IPS-18a (cell line): ENCODE measurements around the gene SPATA31E1.

Experiments
- H3K27ac ChIP-seq: one replicate; pipeline ENCODE4 v1.5.1; 2013; ENCODE audit warnings: low read length
- H3K27me3 ChIP-seq: one replicate; pipeline ENCODE4 v1.6.1; 2013; ENCODE audit warnings: mild to moderate bottlenecking, low read length; ENCODE audit not compliant: control insufficient read depth, insufficient read depth
- H3K36me3 ChIP-seq: one replicate; pipeline ENCODE4 v1.6.1; 2013; ENCODE audit warnings: low read depth, low read length; ENCODE audit not compliant: control insufficient read depth
- H3K4me1 ChIP-seq: one replicate; pipeline ENCODE4 v1.6.1; 2013; ENCODE audit warnings: low read depth, low read length; ENCODE audit not compliant: control insufficient read depth
- H3K4me3 ChIP-seq: one replicate; pipeline ENCODE4 v1.5.1; 2013; ENCODE audit warnings: low read length
- H3K9ac ChIP-seq: one replicate; pipeline ENCODE4 v1.6.1; 2013; ENCODE audit warnings: mild to moderate bottlenecking, low read length, moderate library complexity
- H3K9me3 ChIP-seq: one replicate; pipeline ENCODE4 v1.6.1; 2013; ENCODE audit warnings: low read depth, low read length; ENCODE audit not compliant: control insufficient read depth

The SPATA31E1 gene

GRCh38 chr9:87853302-87853701, 29.4 kb upstream of the SPATA31E1 start:
- H3K27ac ChIP-seq = no peak overlapping the region
- H3K4me1 ChIP-seq = no peaks in the 10 kb centered on the region
- no peaks in the 10 kb centered on the region for H3K36me3 ChIP-seq
- H3K9me3 ChIP-seq = no peaks in the 10 kb centered on the region
- no peak overlapping the region for H3K4me3 ChIP-seq
- H3K27me3 ChIP-seq = no peaks in the 10 kb centered on the region
- H3K9ac ChIP-seq = no peak overlapping the region

GRCh38 chr9:87853876-87854579, 28.6 kb upstream of the SPATA31E1 start:
- Histone ChIP-seq H3K27me3 (no peaks in the 10 kb centered on the region), H3K4me1 (no peaks in the 10 kb centered on the region), H3K9me3 (no peaks in the 10 kb centered on the region), H3K9ac (no peak overlapping the region), H3K27ac (no peak overlapping the region), H3K36me3 (no peaks in the 10 kb centered on the region), H3K4me3 (no peak overlapping the region)

GRCh38 chr9:87854580-87854955, 28.1 kb upstream of the SPATA31E1 start:
- H3K36me3 ChIP-seq = no peaks in the 10 kb centered on the region
- no peak overlapping the region for H3K9ac ChIP-seq
- no peaks in the 10 kb centered on the region for H3K9me3 ChIP-seq
- no peak overlapping the region for H3K27ac ChIP-seq
- H3K4me1 ChIP-seq = no peaks in the 10 kb centered on the region
- H3K4me3 ChIP-seq = no peak overlapping the region
- no peaks in the 10 kb centered on the region for H3K27me3 ChIP-seq

GRCh38 chr9:87855061-87855460, 27.6 kb upstream of the SPATA31E1 start:
- H3K4me1 ChIP-seq = no peaks in the 10 kb centered on the region
- no peak overlapping the region for H3K4me3 ChIP-seq
- no peak overlapping the region for H3K27ac ChIP-seq
- no peaks in the 10 kb centered on the region for H3K36me3 ChIP-seq
- H3K27me3 ChIP-seq = no peaks in the 10 kb centered on the region
- H3K9me3 ChIP-seq = no peaks in the 10 kb centered on the region
- no peak overlapping the region for H3K9ac ChIP-seq

GRCh38 chr9:87857141-87857947, 25.3 kb upstream of the SPATA31E1 start:
- Histone ChIP-seq H3K4me1 (no peaks in the 10 kb centered on the region), H3K36me3 (no peaks in the 10 kb centered on the region), H3K27me3 (no peaks in the 10 kb centered on the region), H3K27ac (no peak overlapping the region), H3K9me3 (no peaks in the 10 kb centered on the region), H3K4me3 (no peak overlapping the region), H3K9ac (no peak overlapping the region)

GRCh38 chr9:87857948-87858335, 24.7 kb upstream of the SPATA31E1 start:
- Histone ChIP-seq H3K4me1 (no peaks in the 10 kb centered on the region), H3K36me3 (no peaks in the 10 kb centered on the region), H3K4me3 (no peak overlapping the region), H3K9me3 (no peaks in the 10 kb centered on the region), H3K27me3 (no peaks in the 10 kb centered on the region), H3K27ac (no peak overlapping the region), H3K9ac (no peak overlapping the region)

GRCh38 chr9:87859137-87859536, 23.5 kb upstream of the SPATA31E1 start:
- Histone ChIP-seq H3K4me1 (no peaks in the 10 kb centered on the region), H3K36me3 (no peaks in the 10 kb centered on the region), H3K9me3 (no peaks in the 10 kb centered on the region), H3K27ac (no peak overlapping the region), H3K4me3 (no peak overlapping the region), H3K9ac (no peak overlapping the region), H3K27me3 (no peaks in the 10 kb centered on the region)

- Histone ChIP-seq H3K9ac (no peak overlapping the region), H3K36me3 (no peaks in the 10 kb centered on the region), H3K4me1 (no peaks in the 10 kb centered on the region), H3K9me3 (no peaks in the 10 kb centered on the region), H3K4me3 (no peak overlapping the region), H3K27ac (no peak overlapping the region), H3K27me3 (no peaks in the 10 kb centered on the region)
Measured at GRCh38 chr9:87859786-87860185, 22.9 kb upstream of the SPATA31E1 start.

- no peak overlapping the region for H3K4me3 ChIP-seq
Measured at GRCh38 chr9:87861332-87861731, 21.3 kb upstream of the SPATA31E1 start.

GRCh38 chr9:87862536-87863268, 20.0 kb upstream of the SPATA31E1 start:
- no peak overlapping the region for H3K4me3 ChIP-seq
- H3K27ac ChIP-seq = no peak overlapping the region

More at GRCh38 chr9:87861332-87861731, 21.3 kb upstream of the SPATA31E1 start:
- no peaks in the 10 kb centered on the region for H3K36me3 ChIP-seq
- no peak overlapping the region for H3K27ac ChIP-seq
- H3K9me3 ChIP-seq = no peaks in the 10 kb centered on the region
- H3K4me1 ChIP-seq = no peaks in the 10 kb centered on the region
- no peaks in the 10 kb centered on the region for H3K27me3 ChIP-seq
- H3K9ac ChIP-seq = no peak overlapping the region

GRCh38 chr9:87863882-87864465, 18.7 kb upstream of the SPATA31E1 start:
- H3K9me3 ChIP-seq = no peaks in the 10 kb centered on the region
- no peaks in the 10 kb centered on the region for H3K4me1 ChIP-seq
- no peak overlapping the region for H3K4me3 ChIP-seq
- no peaks in the 10 kb centered on the region for H3K36me3 ChIP-seq
- H3K27me3 ChIP-seq = no peaks in the 10 kb centered on the region
- H3K27ac ChIP-seq = no peak overlapping the region
- H3K9ac ChIP-seq = no peak overlapping the region

More at GRCh38 chr9:87862536-87863268, 20.0 kb upstream of the SPATA31E1 start:
- Histone ChIP-seq H3K36me3 (no peaks in the 10 kb centered on the region), H3K4me1 (no peaks in the 10 kb centered on the region), H3K27me3 (no peaks in the 10 kb centered on the region), H3K9me3 (no peaks in the 10 kb centered on the region), H3K9ac (no peak overlapping the region)
